Upper lobe of right lung (tissue), 1 donor: ENCODE measurements around the gene ITGAX. TPM values are rescaled to one million over a fixed set of nuclear protein-coding genes. Genes with fewer than 3 reads are reported as not detected.
A peak's percentile ranks its signal among the peaks of the same experiment; 100 is the strongest.
"Not testable (repeated sequence)": the region's sequence is repeated elsewhere in the genome, so short reads cannot be mapped to it uniquely, and the experiment has no call there.

Experiments
- ATAC-seq: fragments of 200-7000 bp; cut with Tn5 transposase; one replicate; pipeline ENCODE4 v1.9.1; 2020; ENCODE audit warnings: mild to moderate bottlenecking, moderate library complexity
- DNase-seq: peaks from one replicate; pipeline ENCODE4 v3.0.0-alpha.2; 2020
- H3K27ac ChIP-seq: fragments of 200-600 bp; one replicate; pipeline ENCODE4 v1.8.0; 2022
- H3K27me3 ChIP-seq: fragments of 200-600 bp; one replicate; pipeline ENCODE4 v1.8.0; 2022; ENCODE audit warnings: mild to moderate bottlenecking
- H3K36me3 ChIP-seq: fragments of 200-600 bp; one replicate; pipeline ENCODE4 v1.8.0; 2022
- H3K4me1 ChIP-seq: fragments of 200-600 bp; one replicate; pipeline ENCODE4 v1.8.0; 2022
- H3K4me3 ChIP-seq: fragments of 200-600 bp; one replicate; pipeline ENCODE4 v1.8.0; 2022; ENCODE audit warnings: mild to moderate bottlenecking
- H3K9me3 ChIP-seq: fragments of 200-600 bp; one replicate; pipeline ENCODE4 v1.8.0; 2022
- intact Hi-C: fragments of 100-400 bp; cut with DNase I; formaldehyde crosslinking; loops from one replicate; pipeline ENCODE4 v1.11.0; 2022
- long read RNA-seq: library from polyadenylated mRNA; unstranded; transcript quantifications from one replicate; pipeline ENCODE4 v2.0.0, GENCODE V29; 2021
- total RNA-seq: library from RNA; stranded (reverse); fragmentation: NEBNext Ultra II Directional; extraction: Animal tissue kit (Norgen Biotek cat#: 25700); gene quantifications from one replicate; pipeline ENCODE4 v1.2.1, GENCODE V29; 2021
- TF ChIP-seq, protein P1 (sequence below): fragments of 200-600 bp; IDR thresholded peaks from one replicate; pipeline ENCODE4 v1.8.0; 2022; ENCODE audit warnings: antibody characterized with exemption
- donor health status: DM: no; HTN: yes; CAD: no; lungs with severe emphysema.

The ITGAX gene
- 184 TPM for total RNA-seq
- long read RNA-seq, full-length matches to known transcripts, result 12 of 99 reads
- long read RNA-seq, partial matches to known transcripts, result 50 of 99 reads
- long read RNA-seq, other reads (novel, unspliced or antisense), result 37 of 99 reads

GRCh38 chr16:31354394-31355291, at the start of gene ITGAX:
ITGAX (plus strand) TSS chr16:31355176; CDS start chr16:31355255, 79 bp downstream.
- H3K27ac ChIP-seq, result peak within 1 kb of the TSS; percentile 63
- TF ChIP-seq, protein P1, sequence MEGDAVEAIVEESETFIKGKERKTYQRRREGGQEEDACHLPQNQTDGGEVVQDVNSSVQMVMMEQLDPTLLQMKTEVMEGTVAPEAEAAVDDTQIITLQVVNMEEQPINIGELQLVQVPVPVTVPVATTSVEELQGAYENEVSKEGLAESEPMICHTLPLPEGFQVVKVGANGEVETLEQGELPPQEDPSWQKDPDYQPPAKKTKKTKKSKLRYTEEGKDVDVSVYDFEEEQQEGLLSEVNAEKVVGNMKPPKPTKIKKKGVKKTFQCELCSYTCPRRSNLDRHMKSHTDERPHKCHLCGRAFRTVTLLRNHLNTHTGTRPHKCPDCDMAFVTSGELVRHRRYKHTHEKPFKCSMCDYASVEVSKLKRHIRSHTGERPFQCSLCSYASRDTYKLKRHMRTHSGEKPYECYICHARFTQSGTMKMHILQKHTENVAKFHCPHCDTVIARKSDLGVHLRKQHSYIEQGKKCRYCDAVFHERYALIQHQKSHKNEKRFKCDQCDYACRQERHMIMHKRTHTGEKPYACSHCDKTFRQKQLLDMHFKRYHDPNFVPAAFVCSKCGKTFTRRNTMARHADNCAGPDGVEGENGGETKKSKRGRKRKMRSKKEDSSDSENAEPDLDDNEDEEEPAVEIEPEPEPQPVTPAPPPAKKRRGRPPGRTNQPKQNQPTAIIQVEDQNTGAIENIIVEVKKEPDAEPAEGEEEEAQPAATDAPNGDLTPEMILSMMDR, result no peak
- peak within 1 kb of the TSS; percentile 37 for H3K4me3 ChIP-seq
- H3K36me3 ChIP-seq, result no peaks in the 10 kb centered on the region
- H3K4me1 ChIP-seq, result no peaks in the 10 kb centered on the region
- H3K27me3 ChIP-seq, result no peaks in the 10 kb centered on the region
- ATAC-seq (peak; percentile 77), DNase-seq (peak; percentile 92)
- no peaks in the 10 kb centered on the region for H3K9me3 ChIP-seq
- intact Hi-C loops, result no loop called here

GRCh38 chr16:31305219-31305618, 49.8 kb upstream of the ITGAX start:
- TF ChIP-seq, protein P1, result no peak
- peaks cover 8% of the 10 kb centered on the region for H3K4me1 ChIP-seq
- H3K27me3 ChIP-seq, result no peaks in the 10 kb centered on the region
- no peak overlapping the region for H3K27ac ChIP-seq
- H3K4me3 ChIP-seq, result no peak overlapping the region
- DNase-seq (no peak), ATAC-seq (no peak)
- intact Hi-C loops, result no loop called here
- H3K9me3 ChIP-seq, result no peaks in the 10 kb centered on the region
- no peaks in the 10 kb centered on the region for H3K36me3 ChIP-seq

DNA sequence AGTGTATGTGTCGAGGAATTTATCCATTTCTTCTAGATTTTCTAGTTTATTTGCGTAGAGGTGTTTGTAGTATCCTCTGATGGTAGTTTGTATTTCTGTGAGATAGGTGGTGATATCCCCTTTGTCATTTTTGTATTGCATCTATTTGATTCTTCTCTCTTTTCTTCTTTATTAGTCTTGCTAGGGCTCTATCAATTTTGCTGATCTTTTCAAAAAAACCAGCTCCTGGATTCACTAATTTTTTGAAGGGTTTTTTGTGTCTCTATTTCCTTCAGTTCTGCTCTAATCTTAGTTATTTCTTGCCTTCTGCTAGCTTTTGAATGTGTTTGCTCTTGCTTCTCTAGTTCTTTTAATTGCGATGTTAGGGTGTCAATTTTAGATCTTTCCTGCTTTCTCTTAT, 46.6 kb upstream of the ITGAX start:
- H3K4me1 ChIP-seq, DNase-seq, H3K27ac ChIP-seq, H3K4me3 ChIP-seq, H3K27me3 ChIP-seq, H3K9me3 ChIP-seq, ATAC-seq, intact Hi-C loops, H3K36me3 ChIP-seq: not testable (repeated sequence)

GRCh38 chr16:31322500-31322899, 32.5 kb upstream of the ITGAX start:
- DNase-seq (no peak), ATAC-seq (no peak)
- H3K9me3 ChIP-seq, result peaks cover 11% of the 10 kb centered on the region
- H3K36me3 ChIP-seq, result no peaks in the 10 kb centered on the region
- no peaks in the 10 kb centered on the region for H3K4me1 ChIP-seq
- H3K27ac ChIP-seq, result no peak overlapping the region
- intact Hi-C loops, result no loop called here
- TF ChIP-seq, protein P1, result no peak
- no peak overlapping the region for H3K4me3 ChIP-seq
- no peaks in the 10 kb centered on the region for H3K27me3 ChIP-seq

DNA sequence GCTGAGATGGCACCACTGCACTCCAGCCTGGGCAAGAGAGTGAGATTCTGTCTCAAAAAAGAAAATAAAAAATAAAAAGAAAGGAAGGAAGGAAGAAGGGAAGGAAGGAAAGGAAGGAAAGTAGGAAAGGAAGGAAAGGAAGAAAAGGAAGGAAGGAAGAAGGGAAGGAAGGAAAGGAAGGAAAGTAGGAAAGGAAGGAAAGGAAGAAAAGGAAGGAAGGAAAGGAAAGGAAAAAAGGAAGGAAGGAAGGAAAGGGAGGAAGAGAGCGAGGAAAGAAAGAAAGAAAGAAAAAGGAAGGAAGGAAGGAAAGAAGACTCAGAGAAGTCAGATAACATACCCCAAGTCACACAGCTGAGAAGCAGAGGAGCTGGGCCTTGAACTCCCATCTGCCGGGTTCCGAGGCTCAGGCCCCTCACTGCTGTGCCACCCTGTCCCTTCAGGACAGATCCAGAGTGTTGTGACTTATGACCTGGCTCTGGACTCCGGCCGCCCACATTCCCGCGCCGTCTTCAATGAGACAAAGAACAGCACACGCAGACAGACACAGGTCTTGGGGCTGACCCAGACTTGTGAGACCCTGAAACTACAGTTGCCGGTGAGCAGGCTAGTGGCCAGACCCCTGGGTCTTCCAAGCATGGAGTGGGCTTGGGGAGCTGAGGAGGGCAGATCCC, 30.9 kb upstream of the ITGAX start:
- ATAC-seq (no peak), DNase-seq (no peak)
- H3K4me1 ChIP-seq, result no peaks in the 10 kb centered on the region
- intact Hi-C loops, result no loop called here
- H3K9me3 ChIP-seq, result peaks cover 7% of the 10 kb centered on the region
- no peak overlapping the region for H3K4me3 ChIP-seq
- peaks cover 2% of the 10 kb centered on the region for H3K27me3 ChIP-seq
- no peak overlapping the region for H3K27ac ChIP-seq
- TF ChIP-seq, protein P1, result no peak
- H3K36me3 ChIP-seq, result no peaks in the 10 kb centered on the region

- TF ChIP-seq, protein P1, result no peak
- no peaks in the 10 kb centered on the region for H3K4me1 ChIP-seq
- peaks cover 12% of the 10 kb centered on the region for H3K27me3 ChIP-seq
- no peak overlapping the region for H3K27ac ChIP-seq
- no peak for ATAC-seq
- H3K9me3 ChIP-seq, result peaks cover 7% of the 10 kb centered on the region
- H3K36me3 ChIP-seq, result no peaks in the 10 kb centered on the region
- H3K4me3 ChIP-seq, result no peak overlapping the region
- intact Hi-C loops, result no loop called here
- no peak for DNase-seq
Measured at GRCh38 chr16:31325171-31325570, 29.8 kb upstream of the ITGAX start.
